Panc1 (cell line): ENCODE results near the gene ERC2. TPM values are rescaled to one million over a fixed set of nuclear protein-coding genes. Genes with fewer than 3 reads are reported as not detected.

Experiments
- ATAC-seq: fragments of 200-7000 bp; cut with Tn5 transposase; 2 replicates; pipeline ENCODE4 v1.9.1; 2020; ENCODE audit warnings: mild to moderate bottlenecking, moderate library complexity
- BruUV-seq: library from RNA; stranded (reverse); fragments of 400-500 nt; replicated peaks from 2 replicates; lab custom pipeline; 2021; lab: Mats Ljungman, UMichigan
- CTCF ChIA-PET: fragments of 300-600 bp; sonication (Branson Sonifier 250); formaldehyde crosslinking; loops from one replicate; lab custom pipeline; 2022; ENCODE audit warnings: antibody characterized with exemption; lab: Charles Lee
- POLR2A ChIA-PET: fragments of 300-600 bp; sonication (Branson Sonifier 250); formaldehyde crosslinking; loops from one replicate; lab custom pipeline; 2022; ENCODE audit warnings: antibody characterized with exemption; lab: Charles Lee
- DNase-seq: peaks from one replicate; pipeline ENCODE4 v3.0.0-alpha.2; 2010; ENCODE audit warnings: low read depth, low spot score
- H3K27ac ChIP-seq: 2 replicates; pipeline ENCODE4 v1.5.1; 2011; ENCODE audit warnings: mild to moderate bottlenecking, low read length, inconsistent platforms
- H3K27me3 ChIP-seq: fragments of 200-500 bp; sonication (Bioruptor generic); 2 replicates; pipeline ENCODE4 v1.6.0; 2014; ENCODE audit warnings: low read length, inconsistent platforms; ENCODE audit not compliant: control insufficient read depth, insufficient read depth
- H3K36me3 ChIP-seq: fragments of 200-500 bp; sonication (Bioruptor generic); 2 replicates; pipeline ENCODE4 v1.5.1; 2014; ENCODE audit warnings: inconsistent platforms, mild to moderate bottlenecking, low read length, moderate library complexity; ENCODE audit not compliant: control insufficient read depth, insufficient read depth
- H3K4me1 ChIP-seq: 2 replicates; pipeline ENCODE4 v1.5.1; 2011; ENCODE audit warnings: inconsistent platforms, mild to moderate bottlenecking, low read length, moderate library complexity; ENCODE audit not compliant: control insufficient read depth, insufficient read depth
- H3K4me3 ChIP-seq, 2 experiments: 2 replicates each; pipeline ENCODE4 v1.5.1; 2011 to 2012; ENCODE audit warnings: low read depth in 2 of 2, low read length in 2 of 2, mild to moderate bottlenecking in 2 of 2, inconsistent platforms in 1 of 2, moderate library complexity in 1 of 2
- H3K9me3 ChIP-seq: fragments of 200-500 bp; sonication (Bioruptor generic); 2 replicates; pipeline ENCODE4 v1.5.1; 2014; ENCODE audit warnings: low read depth, mild to moderate bottlenecking, inconsistent platforms, low read length, moderate library complexity; ENCODE audit not compliant: control insufficient read depth, insufficient read depth
- CTCF ChIP-seq: fragments of 450-650 bp; IDR thresholded peaks from 2 replicates; pipeline ENCODE4 v1.5.1; 2017; ENCODE audit warnings: mild to moderate bottlenecking
- POLR2AphosphoS5 ChIP-seq: IDR thresholded peaks from 2 replicates; pipeline ENCODE4 v1.6.1; 2012; ENCODE audit warnings: mild to moderate bottlenecking, low read depth, low read length, moderate library complexity
- REST ChIP-seq, 2 experiments: IDR thresholded peaks; 2 replicates each; pipeline ENCODE4 v1.6.1; 2011 to 2012; ENCODE audit warnings: low read depth in 2 of 2, control low read depth in 1 of 2, low read length in 1 of 2, mild to moderate bottlenecking in 1 of 2, moderate library complexity in 1 of 2; ENCODE audit not compliant: insufficient read depth in 1 of 2
- SIN3A ChIP-seq: IDR thresholded peaks from 2 replicates; pipeline ENCODE4 v1.6.1; 2012; ENCODE audit warnings: low read depth, mild to moderate bottlenecking, low read length, moderate library complexity, borderline replicate concordance; ENCODE audit not compliant: insufficient read depth
- TCF7L2 ChIP-seq: IDR thresholded peaks from 2 replicates; pipeline ENCODE4 v1.6.1; 2011; ENCODE audit warnings: mild to moderate bottlenecking, low read depth, low read length, inconsistent platforms
- in situ Hi-C: cut with HindIII; loops from 2 replicates; pipeline ENCODE4 v1.10.0; 2016; ENCODE audit warnings: low sequenced_read_pairs, low pct_unique_long_range_greater_than_20kb
- intact Hi-C: fragments of 100-400 bp; cut with micrococcal nuclease; formaldehyde crosslinking; loops from one replicate; pipeline ENCODE4 v1.10.0; 2022; ENCODE audit not compliant: unreplicated experiment
- total RNA-seq: library from RNA; stranded (reverse); gene quantifications from one replicate; pipeline ENCODE4 v1.2.1, GENCODE V29; 2021; ENCODE audit not compliant: unreplicated experiment

ERC2 gene
- total RNA-seq, 1 experiment from 2014 or later: 0.33 TPM

GRCh38 chr3:55546866-55547669 lies 921.2 kb downstream of the ERC2 start:
- DNase-seq: no peak
- Histone ChIP-seq H3K36me3 (no peaks in the 10 kb centered on the region), H3K27me3 (no peaks in the 10 kb centered on the region), H3K27ac (no peak overlapping the region), H3K4me1 (no peaks in the 10 kb centered on the region), H3K9me3 (no peaks in the 10 kb centered on the region), H3K4me3 (no peak overlapping the region)
- POLR2A ChIA-PET: no interaction called here
- intact Hi-C loops (no loop called here), in situ Hi-C loops (no loop called here)
- TF ChIP-seq TCF7L2 (no peak), REST (IDR thresholded peaks at IDR 0.05; ENCODE audit: insufficient read depth in 1 of 2, low read depth in 2 of 2, low read length in 1 of 2) (no peak), CTCF (no peak), SIN3A (no peak), POLR2AphosphoS5 (no peak)
- CTCF ChIA-PET: no interaction called here
- BruUV-seq: no TSS peak
- ATAC-seq: no peak

- H3K36me3 ChIP-seq: no peaks in the 10 kb centered on the region
- no peak for TF ChIP-seq SIN3A
- DNase-seq (no peak), ATAC-seq (no peak)
- no peaks in the 10 kb centered on the region for H3K9me3 ChIP-seq
- CTCF ChIA-PET: no interaction called here
- H3K4me1 ChIP-seq: no peaks in the 10 kb centered on the region
- POLR2A ChIA-PET: no interaction called here
- in situ Hi-C loops (no loop called here), intact Hi-C loops (no loop called here)
- no TSS peak for BruUV-seq
- no peak overlapping the region for H3K4me3 ChIP-seq
- H3K27me3 ChIP-seq: no peaks in the 10 kb centered on the region
- no peak overlapping the region for H3K27ac ChIP-seq
Observed at GRCh38 chr3:55545995-55546394, 922.3 kb downstream of the ERC2 start.

GRCh38 chr3:55544219-55544618 lies 924.0 kb downstream of the ERC2 start:
- ChIA-PET CTCF (no interaction called here), POLR2A (no interaction called here)
- intact Hi-C loops: no loop called here

More at GRCh38 chr3:55544219-55544618, 924.0 kb downstream of the ERC2 start:
- ATAC-seq (no peak), DNase-seq (no peak)
- TF ChIP-seq SIN3A (no peak), POLR2AphosphoS5 (no peak), CTCF (no peak), TCF7L2 (no peak), REST (IDR thresholded peaks at IDR 0.05; ENCODE audit: insufficient read depth in 1 of 2, low read depth in 2 of 2, low read length in 1 of 2) (no peak)
- Histone ChIP-seq H3K27me3 (no peaks in the 10 kb centered on the region), H3K27ac (no peak overlapping the region), H3K36me3 (no peaks in the 10 kb centered on the region), H3K4me1 (no peaks in the 10 kb centered on the region), H3K4me3 (no peak overlapping the region), H3K9me3 (no peaks in the 10 kb centered on the region)
- in situ Hi-C loops: no loop called here
- BruUV-seq: no TSS peak
